Lower lobe of right lung (tissue), 2 donors: Measurements from ENCODE around the gene NCKAP1. TPM values are rescaled to one million over a fixed set of nuclear protein-coding genes. Genes with fewer than 3 reads are reported as not detected.
A peak's percentile ranks its signal among the peaks of the same experiment; 100 is the strongest.

ENCODE experiments used
- ATAC-seq, 2 donors: fragments of 200-7000 bp; cut with Tn5 transposase; one replicate each; pipeline ENCODE4 v1.9.1; 2020 to 2022; ENCODE audit warnings: mild to moderate bottlenecking in 2 of 2, moderate library complexity in 2 of 2
- DNase-seq: peaks from one replicate; pipeline ENCODE4 v3.0.0-alpha.2; 2020
- H3K27ac ChIP-seq: fragments of 200-600 bp; one replicate; pipeline ENCODE4 v1.8.0; 2022
- H3K27me3 ChIP-seq: fragments of 200-600 bp; one replicate; pipeline ENCODE4 v1.8.0; 2022; ENCODE audit warnings: low read depth
- H3K36me3 ChIP-seq: fragments of 200-600 bp; one replicate; pipeline ENCODE4 v1.8.0; 2022; ENCODE audit warnings: mild to moderate bottlenecking
- H3K4me1 ChIP-seq: fragments of 200-600 bp; one replicate; pipeline ENCODE4 v1.8.0; 2022
- H3K4me3 ChIP-seq: fragments of 200-600 bp; one replicate; pipeline ENCODE4 v1.8.0; 2022; ENCODE audit warnings: mild to moderate bottlenecking
- H3K9me3 ChIP-seq: fragments of 200-600 bp; one replicate; pipeline ENCODE4 v1.8.0; 2022
- intact Hi-C: fragments of 100-400 bp; cut with DNase I; formaldehyde crosslinking; loops from one replicate; pipeline ENCODE4 v1.11.0; 2022
- total RNA-seq: library from RNA; stranded (reverse); fragmentation: NEBNext Ultra II Directional; extraction: Animal tissue kit (Norgen Biotek cat#: 25700); gene quantifications from one replicate; pipeline ENCODE4 v1.2.1, GENCODE V29; 2021
- TF ChIP-seq, protein P1 (sequence below): fragments of 200-600 bp; IDR thresholded peaks from one replicate; pipeline ENCODE4 v1.8.0; 2022; ENCODE audit warnings: antibody characterized with exemption, mild to moderate bottlenecking
- donor health status: DM: no; HTN: yes; CAD: no; lungs with severe emphysema.

NCKAP1 gene
- total RNA-seq, 1 donor from 2014 or later, result 96.8 TPM

DNA sequence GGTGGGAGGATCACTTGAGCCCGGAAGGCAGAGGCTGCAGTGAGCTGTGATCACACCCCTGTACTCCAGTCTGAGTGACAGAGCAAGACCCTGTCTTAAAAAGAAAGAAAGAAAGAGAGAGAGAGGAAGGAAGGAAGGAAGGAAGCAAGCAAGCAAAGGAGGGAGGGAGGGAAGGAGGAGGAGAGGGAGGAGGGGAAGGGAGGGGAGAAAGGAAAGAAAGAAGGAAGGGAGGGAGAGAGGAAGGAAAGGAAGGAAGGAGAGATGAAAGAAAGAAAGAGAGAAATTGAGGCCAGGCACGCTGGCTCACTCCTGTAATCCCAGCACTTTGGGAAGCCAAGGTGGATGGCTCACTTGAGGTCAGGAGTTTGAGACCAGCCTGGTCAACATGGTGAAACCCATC is 2.3 kb upstream of the NCKAP1 start:
- TF ChIP-seq, protein P1, sequence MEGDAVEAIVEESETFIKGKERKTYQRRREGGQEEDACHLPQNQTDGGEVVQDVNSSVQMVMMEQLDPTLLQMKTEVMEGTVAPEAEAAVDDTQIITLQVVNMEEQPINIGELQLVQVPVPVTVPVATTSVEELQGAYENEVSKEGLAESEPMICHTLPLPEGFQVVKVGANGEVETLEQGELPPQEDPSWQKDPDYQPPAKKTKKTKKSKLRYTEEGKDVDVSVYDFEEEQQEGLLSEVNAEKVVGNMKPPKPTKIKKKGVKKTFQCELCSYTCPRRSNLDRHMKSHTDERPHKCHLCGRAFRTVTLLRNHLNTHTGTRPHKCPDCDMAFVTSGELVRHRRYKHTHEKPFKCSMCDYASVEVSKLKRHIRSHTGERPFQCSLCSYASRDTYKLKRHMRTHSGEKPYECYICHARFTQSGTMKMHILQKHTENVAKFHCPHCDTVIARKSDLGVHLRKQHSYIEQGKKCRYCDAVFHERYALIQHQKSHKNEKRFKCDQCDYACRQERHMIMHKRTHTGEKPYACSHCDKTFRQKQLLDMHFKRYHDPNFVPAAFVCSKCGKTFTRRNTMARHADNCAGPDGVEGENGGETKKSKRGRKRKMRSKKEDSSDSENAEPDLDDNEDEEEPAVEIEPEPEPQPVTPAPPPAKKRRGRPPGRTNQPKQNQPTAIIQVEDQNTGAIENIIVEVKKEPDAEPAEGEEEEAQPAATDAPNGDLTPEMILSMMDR, result no peak
- no peak for DNase-seq
- ATAC-seq, result no peak
- Histone ChIP-seq H3K36me3 (no peaks in the 10 kb centered on the region), H3K27ac (no peak overlapping the region), H3K9me3 (no peaks in the 10 kb centered on the region), H3K4me1 (peaks cover 13% of the 10 kb centered on the region), H3K4me3 (no peak overlapping the region), H3K27me3 (peaks cover 12% of the 10 kb centered on the region)
- intact Hi-C loops, result no loop called here

DNA sequence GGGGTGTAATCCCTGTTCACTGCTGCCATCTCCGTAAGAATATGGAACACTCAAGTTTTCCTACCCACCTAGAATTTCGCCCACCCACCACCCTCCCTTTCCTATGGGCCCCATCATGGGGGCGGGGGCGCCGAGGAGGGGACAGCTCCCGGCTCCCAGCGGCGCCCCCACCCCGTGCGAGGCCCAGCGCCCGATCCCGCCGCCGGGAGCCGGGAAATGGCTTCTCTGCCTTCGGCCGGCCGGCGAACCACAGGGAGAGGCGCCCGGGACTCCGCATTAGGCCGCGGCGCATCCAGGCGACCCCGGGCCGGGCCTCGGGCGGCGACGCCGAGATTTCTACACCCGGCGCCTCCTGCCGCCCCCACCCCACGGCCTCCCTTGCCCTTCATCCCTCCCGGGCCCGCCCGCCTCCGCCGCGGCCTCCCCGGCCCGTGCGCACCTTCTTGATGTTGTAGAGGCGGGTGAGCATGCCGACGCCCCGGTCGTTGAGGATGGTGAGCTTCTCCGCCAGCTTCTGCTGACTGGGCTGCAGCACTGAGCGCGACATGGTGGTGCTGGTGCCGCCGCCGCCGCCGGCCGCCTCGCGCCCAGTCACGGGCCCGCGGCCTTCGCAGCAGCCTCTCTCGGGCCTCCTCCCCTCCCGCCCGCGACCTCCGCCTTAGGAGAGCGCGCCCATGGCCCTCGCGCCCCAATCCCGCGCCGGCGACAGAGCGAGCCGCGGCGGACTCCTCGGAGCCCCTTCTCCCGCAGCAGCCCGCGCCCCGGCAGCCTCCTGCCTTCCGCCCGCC is 510 bp downstream of the NCKAP1 start:
- Histone ChIP-seq H3K36me3 (no peaks in the 10 kb centered on the region), H3K27me3 (peaks cover 12% of the 10 kb centered on the region), H3K9me3 (no peaks in the 10 kb centered on the region), H3K27ac (peak overlapping the region; percentile 95), H3K4me1 (peaks cover 42% of the 10 kb centered on the region), H3K4me3 (peak overlapping the region; percentile 71)
- TF ChIP-seq, protein P1, result no peak
- DNase-seq, result peak; percentile 61
- ATAC-seq, result peak; percentile 75 to 77
- intact Hi-C loops, result no loop called here

DNA sequence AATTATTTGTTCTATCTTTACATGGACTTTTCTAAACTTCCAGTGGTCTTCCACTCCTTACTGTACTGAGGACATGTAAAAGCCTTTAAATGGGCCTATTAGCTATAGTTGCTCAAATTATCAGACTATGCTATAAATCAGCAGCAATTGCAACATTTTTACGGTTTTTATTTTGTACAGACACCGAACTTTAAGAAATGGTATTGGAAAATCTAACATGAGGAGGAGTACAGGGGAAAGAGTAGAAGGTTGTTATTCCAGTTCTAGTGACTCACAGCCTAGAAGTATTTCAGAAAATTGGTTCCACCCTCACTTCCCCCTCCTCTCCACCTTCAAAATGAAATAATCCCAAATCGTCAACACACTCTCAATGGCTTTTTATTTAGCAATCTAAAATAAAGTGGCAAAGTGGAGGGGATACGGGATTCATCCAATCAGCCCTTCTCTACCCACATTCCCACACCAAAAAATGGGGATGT is 1.1 kb downstream of the NCKAP1 start:
- Histone ChIP-seq H3K4me1 (peaks cover 46% of the 10 kb centered on the region), H3K36me3 (no peaks in the 10 kb centered on the region), H3K4me3 (peak overlapping the region; percentile 71), H3K27ac (peak overlapping the region; percentile 95), H3K27me3 (peaks cover 12% of the 10 kb centered on the region), H3K9me3 (no peaks in the 10 kb centered on the region)
- TF ChIP-seq, protein P1, result no peak
- DNase-seq (no peak), ATAC-seq (peak; percentile 22 to 72)
- intact Hi-C loops, result no loop called here

DNA sequence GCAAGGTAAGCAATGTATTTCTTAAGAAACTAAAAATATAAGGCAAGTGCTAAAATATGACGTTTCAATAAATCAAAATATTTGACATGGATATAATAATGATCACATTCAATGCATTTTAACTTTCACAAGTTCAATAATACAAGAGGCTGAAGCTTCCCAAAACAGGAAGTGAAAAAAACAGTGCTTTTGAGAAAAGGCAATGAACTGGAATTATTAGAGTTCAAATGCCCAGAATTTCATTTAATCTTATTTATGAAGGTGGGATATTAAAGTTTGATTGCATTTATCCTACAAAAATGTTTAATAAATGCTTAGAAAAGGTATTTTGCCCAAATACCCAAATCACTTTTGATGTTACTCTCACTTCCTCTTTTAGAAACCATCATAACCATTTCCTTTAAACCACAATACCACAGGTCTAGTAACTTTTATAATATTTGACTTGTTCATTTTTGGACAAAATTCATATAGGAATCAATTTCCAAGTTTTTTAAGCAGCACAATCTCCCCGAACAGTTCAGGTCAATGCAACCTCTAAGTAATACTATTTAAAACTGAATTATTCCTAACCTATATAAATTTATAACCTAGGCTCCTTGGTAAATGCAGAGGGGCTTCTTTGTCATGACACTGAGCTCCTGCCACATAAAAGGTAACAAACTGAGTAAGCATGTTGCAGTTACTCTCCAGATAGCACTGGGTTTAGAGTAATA is 2.1 kb downstream of the NCKAP1 start:
- Histone ChIP-seq H3K27me3 (peaks cover 12% of the 10 kb centered on the region), H3K4me3 (peak overlapping the region; percentile 71), H3K9me3 (no peaks in the 10 kb centered on the region), H3K27ac (peak overlapping the region; percentile 13), H3K4me1 (peaks cover 54% of the 10 kb centered on the region), H3K36me3 (no peaks in the 10 kb centered on the region)
- TF ChIP-seq, protein P1, result no peak
- intact Hi-C loops, result no loop called here
- no peak for ATAC-seq
- DNase-seq, result no peak

DNA sequence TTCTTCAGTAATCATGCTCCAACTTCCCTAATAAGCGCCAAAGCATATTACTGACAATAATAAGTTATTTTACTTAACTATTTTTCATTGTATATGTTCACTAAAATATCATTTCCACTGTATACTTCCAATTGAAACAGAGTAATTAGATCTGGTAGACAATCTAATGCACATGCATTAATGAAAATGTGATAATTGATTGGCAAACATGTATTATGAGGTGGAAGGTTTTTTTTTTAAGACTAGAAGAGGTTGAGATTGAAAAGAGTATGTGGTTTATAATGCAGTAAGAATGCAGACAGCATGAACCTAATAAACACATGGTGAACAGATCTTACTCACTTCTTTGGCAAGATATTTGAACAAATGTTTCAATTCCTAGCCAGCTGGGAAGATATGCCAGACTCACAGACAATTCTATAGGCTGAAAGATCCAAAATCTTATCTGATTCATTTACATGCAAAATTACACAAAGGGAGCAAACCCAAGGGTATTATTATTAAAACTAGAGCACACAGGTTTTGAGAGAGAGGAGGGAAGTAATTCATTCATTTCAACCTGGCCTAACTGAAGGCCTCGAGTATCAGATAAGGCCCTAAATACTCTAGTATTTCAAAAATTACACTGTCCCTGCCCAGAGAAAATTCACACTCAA is 2.8 kb downstream of the NCKAP1 start:
- TF ChIP-seq, protein P1, result no peak
- H3K4me1 ChIP-seq, result peaks cover 56% of the 10 kb centered on the region

More for the DNA sequence above, 2.8 kb downstream of the NCKAP1 start:
- Histone ChIP-seq H3K4me3 (peak overlapping the region; percentile 71), H3K27me3 (peaks cover 12% of the 10 kb centered on the region), H3K9me3 (no peaks in the 10 kb centered on the region), H3K36me3 (no peaks in the 10 kb centered on the region), H3K27ac (peak overlapping the region; percentile 13)
- intact Hi-C loops, result no loop called here
- DNase-seq (no peak), ATAC-seq (no peak)
